Neural progenitor cell (in vitro differentiated cells): Measurements from ENCODE around the gene ZBTB20. TPM values are rescaled to one million over a fixed set of nuclear protein-coding genes. Genes with fewer than 3 reads are reported as not detected.

Experiments
- DNase-seq: peaks from one replicate; pipeline ENCODE4 v3.0.0-alpha.2; 2016; ENCODE audit warnings: low spot score
- H2AFZ ChIP-seq: fragments of 200-600 bp; sonication (generic); replicated peaks from 2 replicates; pipeline ENCODE4 v1.6.1; 2016; ENCODE audit warnings: antibody characterized with exemption
- H3F3A ChIP-seq: fragments of 200-600 bp; sonication (generic); 2 replicates; pipeline ENCODE4 v1.6.1; 2016; ENCODE audit warnings: antibody characterized with exemption, low read depth
- H3K27ac ChIP-seq: fragments of 200-600 bp; sonication (generic); 2 replicates; pipeline ENCODE4 v1.5.1; 2016; ENCODE audit warnings: mild to moderate bottlenecking
- H3K27me3 ChIP-seq: fragments of 200-600 bp; sonication (generic); 2 replicates; pipeline ENCODE4 v1.6.1; 2016; ENCODE audit warnings: mild to moderate bottlenecking, moderate library complexity
- H3K36me3 ChIP-seq: fragments of 200-600 bp; sonication (generic); 2 replicates; pipeline ENCODE4 v1.5.1; 2016
- H3K4me1 ChIP-seq: fragments of 200-600 bp; sonication (generic); 2 replicates; pipeline ENCODE4 v1.6.1; 2016; ENCODE audit warnings: mixed run types
- H3K4me2 ChIP-seq: fragments of 200-600 bp; sonication (generic); 2 replicates; pipeline ENCODE4 v1.6.1; 2016
- H3K4me3 ChIP-seq: fragments of 200-600 bp; sonication (generic); 2 replicates; pipeline ENCODE4 v1.5.1; 2016
- H3K79me2 ChIP-seq: fragments of 200-600 bp; sonication (generic); 2 replicates; pipeline ENCODE4 v1.6.1; 2016; ENCODE audit warnings: low read depth
- H3K9ac ChIP-seq: fragments of 200-600 bp; sonication (generic); 2 replicates; pipeline ENCODE4 v1.6.1; 2016
- H3K9me3 ChIP-seq: fragments of 200-600 bp; sonication (generic); 2 replicates; pipeline ENCODE4 v1.5.1; 2016; ENCODE audit warnings: low read depth
- H4K20me1 ChIP-seq: fragments of 200-600 bp; sonication (generic); 2 replicates; pipeline ENCODE4 v1.6.1; 2016; ENCODE audit warnings: low read depth
- H3K27ac Mint-ChIP-seq: 3 replicates; pipeline ENCODE4 v1.8.0; 2021; ENCODE audit warnings: mixed read lengths
- H3K27me3 Mint-ChIP-seq: 2 replicates; pipeline ENCODE4 v1.8.0; 2022; ENCODE audit warnings: low read depth, mild to moderate bottlenecking, inconsistent platforms, moderate library complexity, mixed read lengths; ENCODE audit not compliant: insufficient read depth
- H3K36me3 Mint-ChIP-seq: 3 replicates; pipeline ENCODE4 v1.8.0; 2021; ENCODE audit warnings: mixed read lengths
- H3K4me1 Mint-ChIP-seq: 3 replicates; pipeline ENCODE4 v1.8.0; 2021; ENCODE audit warnings: mixed read lengths
- H3K4me3 Mint-ChIP-seq: 3 replicates; pipeline ENCODE4 v1.8.0; 2021; ENCODE audit warnings: mild to moderate bottlenecking, moderate library complexity, mixed read lengths
- H3K9me3 Mint-ChIP-seq: 3 replicates; pipeline ENCODE4 v1.8.0; 2020; ENCODE audit warnings: mixed read lengths
- EZH2 ChIP-seq: fragments of 200-600 bp; sonication (generic); IDR thresholded peaks from 2 replicates; pipeline ENCODE4 v1.6.1; 2017; ENCODE audit warnings: antibody characterized with exemption, mild to moderate bottlenecking, moderate library complexity
- EZH2phosphoT487 ChIP-seq: fragments of 200-600 bp; sonication (generic); IDR thresholded peaks from 2 replicates; pipeline ENCODE4 v1.6.1; 2017; ENCODE audit warnings: antibody characterized with exemption
- total RNA-seq: library from RNA; depleted of rRNA; stranded (reverse); fragments of >200 nt; gene quantifications from 2 replicates; pipeline ENCODE4 v1.2.3, GENCODE V29; 2015; ENCODE audit warnings: low replicate concordance
- TF ChIP-seq, protein P1 (sequence below): fragments of 200-600 bp; sonication (generic); IDR thresholded peaks from 2 replicates; pipeline ENCODE4 v1.5.1; 2017; ENCODE audit warnings: antibody characterized with exemption, mild to moderate bottlenecking

Gene ZBTB20
- total RNA-seq, 1 donor from 2014 or later = 1.9 TPM

DNA sequence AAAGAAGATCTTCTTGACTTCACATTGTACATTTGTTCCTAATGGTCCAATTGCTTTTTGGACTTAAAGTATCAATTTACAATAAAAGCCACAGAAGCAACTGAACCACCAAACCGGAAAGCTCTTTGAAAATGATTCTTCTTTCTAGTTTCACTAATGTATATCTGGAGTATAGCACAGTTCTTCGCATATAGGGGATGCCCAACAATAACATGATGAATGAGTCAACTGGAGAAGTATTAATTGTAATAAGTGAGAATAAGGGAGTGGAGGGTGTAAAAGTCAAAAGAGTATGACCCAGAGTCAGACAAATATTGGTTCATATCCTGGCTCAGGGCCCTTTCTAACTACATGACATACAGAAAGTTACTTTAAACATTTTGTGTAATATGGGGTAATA lies 425.2 kb downstream of the ZBTB20 start:
- Mint-ChIP-seq H3K27ac (no peak overlapping the region), H3K27me3 (no peaks in the 10 kb centered on the region), H3K36me3 (no peaks in the 10 kb centered on the region)

DNA sequence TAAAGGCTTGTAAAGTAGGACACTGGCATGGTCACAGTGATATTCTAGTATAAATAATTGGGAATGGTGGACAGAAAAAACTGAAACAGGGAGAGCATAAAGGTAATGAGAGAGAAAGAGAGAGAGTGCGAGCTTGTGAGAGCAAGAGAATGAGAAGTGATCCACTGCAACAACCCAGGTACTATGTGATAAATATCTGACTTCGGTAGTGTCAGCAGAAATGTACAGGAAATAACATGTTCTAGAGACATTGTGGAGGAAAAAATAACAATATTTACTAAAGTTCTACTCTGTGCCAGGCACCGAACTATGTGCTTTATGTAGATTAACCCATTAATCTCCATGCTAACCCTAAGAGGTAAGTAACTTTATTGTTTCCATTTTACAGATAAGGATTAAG lies 425.9 kb downstream of the ZBTB20 start:
- TF ChIP-seq EZH2 = no peak
- Histone ChIP-seq H3K9ac (no peak overlapping the region), H3K4me3 (no peak overlapping the region), H2AFZ (no peak overlapping the region), H3F3A (no peaks in the 10 kb centered on the region), H3K4me1 (no peaks in the 10 kb centered on the region), H3K4me2 (no peak overlapping the region), H3K27me3 (no peaks in the 10 kb centered on the region), H3K79me2 (no peaks in the 10 kb centered on the region), H3K36me3 (no peaks in the 10 kb centered on the region), H3K9me3 (no peaks in the 10 kb centered on the region), H3K27ac (no peak overlapping the region), H4K20me1 (no peaks in the 10 kb centered on the region)
- Mint-ChIP-seq H3K4me3 (no peak overlapping the region), H3K27ac (no peak overlapping the region), H3K36me3 (no peaks in the 10 kb centered on the region), H3K4me1 (no peaks in the 10 kb centered on the region), H3K27me3 (no peaks in the 10 kb centered on the region), H3K9me3 (no peaks in the 10 kb centered on the region)
- DNase-seq = no peak

More for the DNA sequence above, 425.2 kb downstream of the ZBTB20 start:
- no peak for TF ChIP-seq EZH2phosphoT487
- TF ChIP-seq, protein P1, sequence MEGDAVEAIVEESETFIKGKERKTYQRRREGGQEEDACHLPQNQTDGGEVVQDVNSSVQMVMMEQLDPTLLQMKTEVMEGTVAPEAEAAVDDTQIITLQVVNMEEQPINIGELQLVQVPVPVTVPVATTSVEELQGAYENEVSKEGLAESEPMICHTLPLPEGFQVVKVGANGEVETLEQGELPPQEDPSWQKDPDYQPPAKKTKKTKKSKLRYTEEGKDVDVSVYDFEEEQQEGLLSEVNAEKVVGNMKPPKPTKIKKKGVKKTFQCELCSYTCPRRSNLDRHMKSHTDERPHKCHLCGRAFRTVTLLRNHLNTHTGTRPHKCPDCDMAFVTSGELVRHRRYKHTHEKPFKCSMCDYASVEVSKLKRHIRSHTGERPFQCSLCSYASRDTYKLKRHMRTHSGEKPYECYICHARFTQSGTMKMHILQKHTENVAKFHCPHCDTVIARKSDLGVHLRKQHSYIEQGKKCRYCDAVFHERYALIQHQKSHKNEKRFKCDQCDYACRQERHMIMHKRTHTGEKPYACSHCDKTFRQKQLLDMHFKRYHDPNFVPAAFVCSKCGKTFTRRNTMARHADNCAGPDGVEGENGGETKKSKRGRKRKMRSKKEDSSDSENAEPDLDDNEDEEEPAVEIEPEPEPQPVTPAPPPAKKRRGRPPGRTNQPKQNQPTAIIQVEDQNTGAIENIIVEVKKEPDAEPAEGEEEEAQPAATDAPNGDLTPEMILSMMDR = no peak
- H3F3A ChIP-seq = no peaks in the 10 kb centered on the region
- Mint-ChIP-seq H3K9me3 (no peaks in the 10 kb centered on the region), H3K4me3 (no peak overlapping the region), H3K4me1 (no peaks in the 10 kb centered on the region)
- H3K4me1 ChIP-seq = no peaks in the 10 kb centered on the region
- H3K36me3 ChIP-seq = no peaks in the 10 kb centered on the region
- H2AFZ ChIP-seq = no peak overlapping the region
- no peaks in the 10 kb centered on the region for H3K9me3 ChIP-seq
- H3K9ac ChIP-seq = no peak overlapping the region
- H3K4me2 ChIP-seq = no peak overlapping the region
- no peak for DNase-seq
- no peak overlapping the region for H3K4me3 ChIP-seq
- no peaks in the 10 kb centered on the region for H3K27me3 ChIP-seq
- H4K20me1 ChIP-seq = no peaks in the 10 kb centered on the region
- no peaks in the 10 kb centered on the region for H3K79me2 ChIP-seq
- H3K27ac ChIP-seq = no peak overlapping the region

DNA sequence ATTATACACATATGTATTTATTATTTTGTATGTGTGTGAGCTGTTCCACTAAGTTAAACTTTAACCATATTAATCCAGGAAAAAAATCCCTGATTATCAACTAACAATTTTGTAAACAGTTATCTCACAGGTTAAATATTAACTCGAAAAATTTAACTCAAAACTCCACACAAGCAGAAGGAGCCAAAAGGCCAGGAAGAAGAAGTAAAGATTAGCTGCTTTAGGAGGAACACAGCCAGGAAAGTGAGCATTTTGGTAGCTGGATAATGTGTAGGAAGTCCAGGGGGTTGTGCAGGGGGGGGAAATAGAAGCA lies 428.2 kb downstream of the ZBTB20 start:
- Mint-ChIP-seq H3K4me3 (no peak overlapping the region), H3K27me3 (no peaks in the 10 kb centered on the region), H3K4me1 (peaks cover 4% of the 10 kb centered on the region), H3K9me3 (no peaks in the 10 kb centered on the region), H3K36me3 (no peaks in the 10 kb centered on the region), H3K27ac (no peak overlapping the region)
- H3K4me1 ChIP-seq = peaks cover 9% of the 10 kb centered on the region
- no peaks in the 10 kb centered on the region for H3K36me3 ChIP-seq
- no peak for DNase-seq
- TF ChIP-seq, protein P1 = no peak
- TF ChIP-seq EZH2 (no peak), EZH2phosphoT487 (no peak)
- H3K4me3 ChIP-seq = no peak overlapping the region
- no peaks in the 10 kb centered on the region for H3K79me2 ChIP-seq
- no peak overlapping the region for H3K9ac ChIP-seq
- no peaks in the 10 kb centered on the region for H3K9me3 ChIP-seq
- no peaks in the 10 kb centered on the region for H3F3A ChIP-seq
- no peak overlapping the region for H2AFZ ChIP-seq
- no peaks in the 10 kb centered on the region for H3K27me3 ChIP-seq
- no peak overlapping the region for H3K4me2 ChIP-seq
- H3K27ac ChIP-seq = no peak overlapping the region
- no peaks in the 10 kb centered on the region for H4K20me1 ChIP-seq

DNA sequence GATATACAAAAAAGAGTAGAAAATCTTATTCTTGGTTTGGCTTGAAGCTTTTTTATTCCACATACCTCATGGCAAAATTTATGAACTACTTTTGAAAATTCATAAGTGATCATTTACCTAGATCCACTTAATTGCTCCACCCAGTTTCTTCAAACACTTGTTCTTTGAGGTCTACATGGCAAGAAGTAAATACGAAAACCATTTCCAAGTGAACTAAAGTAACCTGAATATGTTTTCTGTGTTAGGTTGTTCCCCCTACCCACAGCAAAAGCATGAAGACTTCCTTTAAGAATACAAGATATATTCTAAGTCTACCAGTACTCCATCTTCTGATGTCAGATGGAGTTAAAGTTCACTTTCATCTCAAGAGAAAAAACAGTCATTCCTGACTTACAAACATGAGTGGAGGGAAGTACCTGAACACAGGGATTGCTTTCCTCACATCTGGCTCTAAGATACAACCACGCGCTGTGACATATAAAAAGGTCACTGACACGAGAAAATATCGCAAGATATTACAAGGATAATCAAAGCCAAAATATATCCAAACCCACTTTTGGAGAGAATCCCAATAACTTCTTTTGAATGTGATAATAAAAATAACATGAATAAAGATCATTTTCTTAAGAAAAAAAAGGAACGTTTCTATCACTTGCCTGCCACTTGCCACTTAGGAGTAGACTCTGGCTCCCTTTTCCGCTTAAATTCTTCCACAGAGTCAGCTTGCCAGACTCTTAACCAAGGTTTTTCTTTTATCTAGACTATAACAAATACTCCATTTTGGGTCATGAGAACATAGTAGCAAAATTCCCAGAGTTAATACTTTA lies 428.8 kb downstream of the ZBTB20 start:
- no peak overlapping the region for H3K4me3 Mint-ChIP-seq
- no peaks in the 10 kb centered on the region for H3K9me3 Mint-ChIP-seq

More for the DNA sequence above, 428.8 kb downstream of the ZBTB20 start:
- Mint-ChIP-seq H3K27ac (no peak overlapping the region), H3K4me1 (peaks cover 4% of the 10 kb centered on the region), H3K36me3 (no peaks in the 10 kb centered on the region), H3K27me3 (no peaks in the 10 kb centered on the region)
- Histone ChIP-seq H3K27me3 (no peaks in the 10 kb centered on the region), H4K20me1 (no peaks in the 10 kb centered on the region), H3K79me2 (no peaks in the 10 kb centered on the region), H3K36me3 (no peaks in the 10 kb centered on the region), H3K4me3 (no peak overlapping the region), H3K4me2 (no peak overlapping the region), H3K9me3 (no peaks in the 10 kb centered on the region), H2AFZ (no peak overlapping the region), H3K4me1 (peaks cover 15% of the 10 kb centered on the region), H3K27ac (no peak overlapping the region), H3F3A (no peaks in the 10 kb centered on the region), H3K9ac (no peak overlapping the region)
- DNase-seq = no peak
- TF ChIP-seq EZH2 (no peak), EZH2phosphoT487 (no peak)
- TF ChIP-seq, protein P1 = no peak
